Transverse colon (tissue), 4 donors: Measurements from ENCODE around the gene GABRG3. TPM values are rescaled to one million over a fixed set of nuclear protein-coding genes. Genes with fewer than 3 reads are reported as not detected.

Experiments
- DNase-seq: peaks from one replicate; pipeline ENCODE4 v3.0.0-alpha.2; 2019
- H3K27ac ChIP-seq, 4 donors: fragments of 200-600 bp; sonication (generic); 2 replicates each; pipeline ENCODE4 v1.5.1; 2016 to 2018; ENCODE audit warnings: inconsistent platforms in 4 of 4
- H3K27me3 ChIP-seq: fragments of 200-600 bp; sonication (generic); 2 replicates; pipeline ENCODE4 v1.5.1; 2017; ENCODE audit warnings: inconsistent platforms
- H3K36me3 ChIP-seq, 4 donors: fragments of 200-600 bp; sonication (generic); 2 replicates each; pipeline ENCODE4 v1.5.1; 2017 to 2019; ENCODE audit warnings: inconsistent platforms in 4 of 4
- H3K4me1 ChIP-seq, 4 donors: fragments of 200-600 bp; sonication (generic); 2 replicates each; pipeline ENCODE4 v1.5.1; 2017 to 2020; ENCODE audit warnings: inconsistent platforms in 4 of 4
- H3K4me3 ChIP-seq, 4 donors: fragments of 200-600 bp; sonication (generic); 1 replicate in 1 of 4; 2 replicates in 3 of 4; pipeline versions ENCODE4 v1.5.1 to v1.6.1; 2017 to 2019; ENCODE audit warnings: inconsistent platforms in 4 of 4
- H3K9me3 ChIP-seq, 2 donors: fragments of 200-600 bp; sonication (generic); 2 replicates each; pipeline ENCODE4 v1.5.1; 2017 to 2019; ENCODE audit warnings: inconsistent platforms in 2 of 2
- CTCF ChIP-seq, 5 experiments: fragments of 200-600 bp in 3 of 5; fragments of 450-650 bp in 2 of 5; sonication (generic) in 3 of 5; IDR thresholded peaks; 1 replicate in 2 of 5; 2 replicates in 3 of 5; pipeline ENCODE4 v1.5.1; 2016 to 2017; ENCODE audit warnings: antibody characterized with exemption in 5 of 5, inconsistent platforms in 3 of 5, mild to moderate bottlenecking in 2 of 5, moderate library complexity in 1 of 5
- EP300 ChIP-seq: sonication (generic); formaldehyde crosslinking; IDR thresholded peaks from one replicate; pipeline ENCODE4 v1.6.1; 2017; ENCODE audit warnings: antibody characterized with exemption, low read depth
- POLR2A ChIP-seq: fragments of 450-650 bp; IDR thresholded peaks from one replicate; pipeline ENCODE4 v1.6.1; 2016; ENCODE audit warnings: antibody characterized with exemption, mild to moderate bottlenecking, moderate library complexity
- POLR2AphosphoS5 ChIP-seq, 3 donors: sonication (generic); formaldehyde crosslinking; IDR thresholded peaks; one replicate each; pipeline ENCODE4 v1.6.1; 2016; ENCODE audit warnings: antibody characterized with exemption in 3 of 3
- WGBS, 2 donors: methylation state at CpG; one replicate each; pipeline ENCODE4 v1.1.5; 2018; ENCODE audit warnings: low coverage in 1 of 2; 5-methylcytosine and 5-hydroxymethylcytosine counted together
- in situ Hi-C, 4 donors: fragments of 200-750 bp; cut with MboI; loops; one replicate each; pipeline versions ENCODE4 v1.15.0 to v1.15.1; 2017; ENCODE audit warnings: low sequenced_read_pairs in 3 of 4, low pct_ligation_motif_present in 1 of 4, low pct_unique_long_range_greater_than_20kb in 1 of 4
- intact Hi-C: fragments of 100-400 bp; cut with DNase I; formaldehyde crosslinking; loops from one replicate; pipeline ENCODE4 v1.15.1; 2023; ENCODE audit warnings: low total_unique reads
- total RNA-seq, 4 donors: library from RNA; depleted of rRNA; stranded (reverse); fragments of >200 nt; gene quantifications; one replicate each; pipeline ENCODE4 v1.1.0, GENCODE V29; 2016

The GABRG3 gene
- total RNA-seq, 4 donors from 2014 or later, result not detected

- TF ChIP-seq POLR2AphosphoS5 (IDR thresholded peaks at IDR 0.05), result no peak
- no peak for TF ChIP-seq EP300
- no peak for TF ChIP-seq POLR2A
- TF ChIP-seq CTCF (IDR thresholded peaks at IDR 0.05), result no peak
- H3K27me3 ChIP-seq, result no peaks in the 10 kb centered on the region
- H3K36me3 ChIP-seq, result no peaks in the 10 kb centered on the region
- H3K4me3 ChIP-seq, result no peak overlapping the region
- H3K4me1 ChIP-seq, result no peaks in the 10 kb centered on the region
- H3K9me3 ChIP-seq, result no peaks in the 10 kb centered on the region
- in situ Hi-C loops (no loop called here), intact Hi-C loops (no loop called here)
- 45 to 69% methylated on average over 10 of the region's 10 CpGs for WGBS, 2 donors
- H3K27ac ChIP-seq, result no peak overlapping the region
- DNase-seq, result no peak
Observed at GRCh38 chr15:27238707-27239423, 267.9 kb downstream of the GABRG3 start.

DNA sequence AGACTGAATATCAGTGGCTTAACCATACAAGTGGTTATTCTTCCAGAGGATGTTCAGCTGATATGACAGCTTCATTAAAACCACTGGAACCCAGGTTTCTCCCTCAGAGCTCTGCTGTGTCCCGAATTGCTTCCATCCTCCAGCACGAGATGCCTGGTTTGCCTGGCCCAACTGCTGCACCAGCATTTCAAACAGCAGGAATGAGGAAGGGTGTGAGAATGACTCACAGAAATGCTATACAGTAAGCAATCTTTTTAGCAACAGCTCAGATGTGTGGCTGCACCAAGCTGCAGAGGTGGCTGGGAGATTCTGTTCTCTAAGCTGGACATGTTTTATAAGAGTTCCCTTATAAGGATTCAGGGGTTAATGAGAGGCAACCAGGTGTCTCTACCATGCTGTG is 271.0 kb downstream of the GABRG3 start:
- no peak for DNase-seq
- in situ Hi-C loops, result no loop called here
- H3K9me3 ChIP-seq, result no peaks in the 10 kb centered on the region
- H3K27ac ChIP-seq, result no peak overlapping the region
- H3K4me1 ChIP-seq, result no peaks in the 10 kb centered on the region
- TF ChIP-seq CTCF (IDR thresholded peaks at IDR 0.05), result no peak
- no peak for TF ChIP-seq POLR2AphosphoS5 (IDR thresholded peaks at IDR 0.05)
- no peak for TF ChIP-seq EP300
- no peak for TF ChIP-seq POLR2A
- no peaks in the 10 kb centered on the region for H3K27me3 ChIP-seq
- H3K36me3 ChIP-seq, result no peaks in the 10 kb centered on the region
- intact Hi-C loops, result no loop called here
- 40% methylated on average over 2 of the region's 2 CpGs; no CpG with 5 or more reads in 1 of the 2 donors for WGBS, 2 donors
- H3K4me3 ChIP-seq, result no peak overlapping the region

DNA sequence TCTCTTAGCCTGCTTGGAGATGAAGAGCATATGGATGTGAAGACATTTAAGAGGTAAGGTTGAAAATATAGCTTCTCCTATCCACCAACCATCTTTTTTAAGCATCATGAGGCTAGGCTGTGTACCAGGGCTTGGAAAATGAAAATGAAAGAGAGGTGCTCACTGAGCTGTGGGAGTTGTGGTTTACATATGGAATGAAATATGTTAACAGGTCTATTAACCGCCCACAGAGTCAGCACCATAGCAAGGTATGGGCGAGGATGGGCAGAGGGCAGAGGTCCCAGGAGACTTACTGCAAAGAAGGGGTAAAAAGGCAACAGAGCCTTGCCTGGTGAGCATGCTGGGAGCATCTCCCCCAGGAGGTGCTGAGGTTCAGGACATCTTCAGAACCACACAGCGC is 273.1 kb downstream of the GABRG3 start:
- intact Hi-C loops (no loop called here), in situ Hi-C loops (no loop called here)
- Histone ChIP-seq H3K4me1 (no peaks in the 10 kb centered on the region), H3K9me3 (no peaks in the 10 kb centered on the region), H3K27me3 (no peaks in the 10 kb centered on the region), H3K36me3 (no peaks in the 10 kb centered on the region), H3K4me3 (no peak overlapping the region), H3K27ac (no peak overlapping the region)
- 79% methylated on average over 3 of the region's 3 CpGs; no CpG with 5 or more reads in 1 of the 2 donors for WGBS, 2 donors
- TF ChIP-seq CTCF (IDR thresholded peaks at IDR 0.05), result no peak
- no peak for TF ChIP-seq EP300
- no peak for TF ChIP-seq POLR2AphosphoS5 (IDR thresholded peaks at IDR 0.05)
- TF ChIP-seq POLR2A, result no peak
- DNase-seq, result no peak

DNA sequence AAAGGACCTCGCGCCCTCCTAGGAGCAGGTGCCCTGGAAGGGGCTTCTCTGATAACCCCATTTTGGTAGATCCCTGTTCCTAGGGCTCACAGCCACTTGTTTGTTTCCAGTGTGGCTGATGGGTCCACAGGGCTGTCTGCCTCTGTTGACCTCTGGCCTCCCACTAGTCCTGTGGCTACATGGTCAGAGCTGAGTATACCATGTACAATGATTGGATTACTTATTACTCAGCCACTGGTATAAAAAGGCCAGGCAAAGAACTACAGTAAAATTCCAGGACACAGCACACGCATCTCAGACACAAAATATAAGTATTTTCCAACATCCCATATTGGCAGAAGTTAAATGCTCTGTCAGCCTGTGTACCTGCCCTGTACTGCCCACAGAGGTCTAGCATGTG is 277.3 kb downstream of the GABRG3 start:
- no peak for DNase-seq
- in situ Hi-C loops (no loop called here), intact Hi-C loops (no loop called here)
- WGBS, 2 donors, result 93% methylated on average over 3 of the region's 3 CpGs; no CpG with 5 or more reads in 1 of the 2 donors
- H3K36me3 ChIP-seq, result no peaks in the 10 kb centered on the region
- no peak overlapping the region for H3K27ac ChIP-seq
- H3K4me1 ChIP-seq, result no peaks in the 10 kb centered on the region
- no peaks in the 10 kb centered on the region for H3K9me3 ChIP-seq
- H3K27me3 ChIP-seq, result no peaks in the 10 kb centered on the region
- H3K4me3 ChIP-seq, result no peak overlapping the region
- TF ChIP-seq POLR2AphosphoS5 (IDR thresholded peaks at IDR 0.05) (no peak), EP300 (no peak), POLR2A (no peak), CTCF (IDR thresholded peaks at IDR 0.05) (no peak)
